ENCODE data around the gene ZBTB7B.

- TF ChIP-seq POLR2AphosphoS5 (IDR thresholded peaks at IDR 0.05; ENCODE audit: low read depth, low read length) (no peak), SIN3A (IDR thresholded peaks at IDR 0.05; ENCODE audit: borderline replicate concordance, insufficient read depth, low read length) (no peak)
Observed at GRCh38 chr1:155029513-155030242, 27.1 kb downstream of the ZBTB7B start.
